Smooth muscle cell (in vitro differentiated cells): ENCODE results near the gene TPO. TPM values are rescaled to one million over a fixed set of nuclear protein-coding genes. Genes with fewer than 3 reads are reported as not detected.

Source experiments
- DNase-seq: peaks from one replicate; lab custom pipeline; 2025; ENCODE audit not compliant: unreplicated experiment; lab: John Stamatoyannopoulos, UW
- H2AFZ ChIP-seq: fragments of 200-600 bp; sonication (generic); 2 replicates; pipeline ENCODE4 v1.6.0; 2016; ENCODE audit warnings: antibody characterized with exemption, low read depth, mild to moderate bottlenecking
- H3F3A ChIP-seq: fragments of 200-600 bp; sonication (generic); 2 replicates; pipeline ENCODE4 v1.6.0; 2017; ENCODE audit warnings: antibody characterized with exemption, low read depth
- H3K27ac ChIP-seq: fragments of 200-600 bp; sonication (generic); 2 replicates; pipeline ENCODE4 v1.5.1; 2016; ENCODE audit warnings: low read depth, mild to moderate bottlenecking
- H3K27me3 ChIP-seq: fragments of 200-600 bp; sonication (generic); 2 replicates; pipeline ENCODE4 v1.6.1; 2016; ENCODE audit warnings: low read depth, mild to moderate bottlenecking
- H3K36me3 ChIP-seq: fragments of 200-600 bp; sonication (generic); 2 replicates; pipeline ENCODE4 v1.5.1; 2016; ENCODE audit warnings: low read depth
- H3K4me1 ChIP-seq: fragments of 200-600 bp; sonication (generic); 2 replicates; pipeline ENCODE4 v1.5.1; 2016; ENCODE audit warnings: low read depth
- H3K4me2 ChIP-seq: fragments of 200-600 bp; sonication (generic); 2 replicates; pipeline ENCODE4 v1.6.0; 2016; ENCODE audit warnings: mild to moderate bottlenecking
- H3K4me3 ChIP-seq: fragments of 200-600 bp; sonication (generic); 2 replicates; pipeline ENCODE4 v1.5.1; 2016; ENCODE audit warnings: mild to moderate bottlenecking
- H3K79me2 ChIP-seq: fragments of 200-600 bp; sonication (generic); 2 replicates; pipeline ENCODE4 v1.6.0; 2016; ENCODE audit warnings: low read depth, mild to moderate bottlenecking
- H3K9ac ChIP-seq: fragments of 200-600 bp; sonication (generic); 2 replicates; pipeline ENCODE4 v1.6.0; 2016; ENCODE audit warnings: low read depth
- H3K9me3 ChIP-seq: fragments of 200-600 bp; sonication (generic); replicated peaks from 2 replicates; pipeline ENCODE4 v1.5.1; 2016; ENCODE audit warnings: low read depth
- H4K20me1 ChIP-seq: fragments of 200-600 bp; sonication (generic); 2 replicates; pipeline ENCODE4 v1.6.0; 2016; ENCODE audit warnings: low read depth
- WGBS: methylation state at CpG from one replicate; pipeline ENCODE4 v1.1.7; 2016; ENCODE audit warnings: low lambda C conversion rate; 5-methylcytosine and 5-hydroxymethylcytosine counted together
- polyA plus RNA-seq: library from polyadenylated mRNA; unstranded; fragments of >200 nt; fragmentation: Nextera tagmentation; extraction: Ambion mirVana; gene quantifications from 2 replicates; pipeline ENCODE4 v1.2.1, GENCODE V29; 2016
- total RNA-seq: library from RNA; depleted of rRNA; stranded (reverse); fragments of >200 nt; gene quantifications from 2 replicates; pipeline ENCODE4 v1.2.3, GENCODE V29; 2014
- TF ChIP-seq, protein P1 (sequence below): fragments of 200-600 bp; sonication (generic); IDR thresholded peaks from 2 replicates; pipeline ENCODE4 v1.5.1; 2017; ENCODE audit warnings: borderline replicate concordance, mild to moderate bottlenecking, antibody characterized with exemption; ENCODE audit not compliant: insufficient read depth, poor library complexity, severe bottlenecking

TPO gene
- total and polyA plus RNA-seq, 2 experiments from 2014 or later, result not detected

GRCh38 chr2:1405124-1405523 is 8.1 kb upstream of the TPO start:
- TF ChIP-seq, protein P1, sequence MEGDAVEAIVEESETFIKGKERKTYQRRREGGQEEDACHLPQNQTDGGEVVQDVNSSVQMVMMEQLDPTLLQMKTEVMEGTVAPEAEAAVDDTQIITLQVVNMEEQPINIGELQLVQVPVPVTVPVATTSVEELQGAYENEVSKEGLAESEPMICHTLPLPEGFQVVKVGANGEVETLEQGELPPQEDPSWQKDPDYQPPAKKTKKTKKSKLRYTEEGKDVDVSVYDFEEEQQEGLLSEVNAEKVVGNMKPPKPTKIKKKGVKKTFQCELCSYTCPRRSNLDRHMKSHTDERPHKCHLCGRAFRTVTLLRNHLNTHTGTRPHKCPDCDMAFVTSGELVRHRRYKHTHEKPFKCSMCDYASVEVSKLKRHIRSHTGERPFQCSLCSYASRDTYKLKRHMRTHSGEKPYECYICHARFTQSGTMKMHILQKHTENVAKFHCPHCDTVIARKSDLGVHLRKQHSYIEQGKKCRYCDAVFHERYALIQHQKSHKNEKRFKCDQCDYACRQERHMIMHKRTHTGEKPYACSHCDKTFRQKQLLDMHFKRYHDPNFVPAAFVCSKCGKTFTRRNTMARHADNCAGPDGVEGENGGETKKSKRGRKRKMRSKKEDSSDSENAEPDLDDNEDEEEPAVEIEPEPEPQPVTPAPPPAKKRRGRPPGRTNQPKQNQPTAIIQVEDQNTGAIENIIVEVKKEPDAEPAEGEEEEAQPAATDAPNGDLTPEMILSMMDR, result no peak
- Histone ChIP-seq H3K9me3 (no peaks in the 10 kb centered on the region), H3K4me1 (no peaks in the 10 kb centered on the region), H4K20me1 (no peaks in the 10 kb centered on the region), H3K9ac (no peak overlapping the region), H3K36me3 (no peaks in the 10 kb centered on the region), H3K4me2 (no peak overlapping the region), H3K27me3 (no peaks in the 10 kb centered on the region), H3F3A (no peaks in the 10 kb centered on the region), H3K4me3 (no peak overlapping the region), H3K27ac (no peak overlapping the region), H2AFZ (no peak overlapping the region), H3K79me2 (no peaks in the 10 kb centered on the region)
- no peak for DNase-seq
- 100% methylated on average over 1 of the region's 1 CpG for WGBS

DNA sequence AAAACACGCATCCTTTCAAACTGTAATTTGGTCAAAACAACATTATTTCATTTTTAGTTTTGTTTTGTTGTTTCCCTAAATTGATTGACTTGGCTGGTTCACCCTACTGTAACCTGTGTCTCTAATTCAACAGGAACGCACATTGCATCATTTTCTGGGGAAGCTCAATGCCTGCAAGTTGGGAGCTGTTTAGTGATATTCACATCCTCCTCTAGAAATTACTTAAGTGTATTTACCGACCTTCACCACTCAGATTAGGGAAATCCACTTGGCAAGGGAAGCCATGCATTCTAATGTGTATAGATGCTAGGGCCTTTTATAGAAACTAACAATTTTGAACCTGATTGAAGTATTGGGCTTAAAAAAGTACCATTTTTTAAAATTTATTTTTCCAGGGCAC is 7.3 kb upstream of the TPO start:
- H3K27me3 ChIP-seq, result no peaks in the 10 kb centered on the region
- H3K79me2 ChIP-seq, result no peaks in the 10 kb centered on the region
- no peak overlapping the region for H3K27ac ChIP-seq
- WGBS, result 81% methylated on average over 3 of the region's 3 CpGs
- H2AFZ ChIP-seq, result no peak overlapping the region
- DNase-seq, result no peak
- H3K36me3 ChIP-seq, result no peaks in the 10 kb centered on the region
- H3K9ac ChIP-seq, result no peak overlapping the region
- H3F3A ChIP-seq, result no peaks in the 10 kb centered on the region
- H3K4me2 ChIP-seq, result no peak overlapping the region
- H4K20me1 ChIP-seq, result no peaks in the 10 kb centered on the region
- H3K4me3 ChIP-seq, result no peak overlapping the region
- TF ChIP-seq, protein P1, result no peak
- no peaks in the 10 kb centered on the region for H3K9me3 ChIP-seq
- H3K4me1 ChIP-seq, result no peaks in the 10 kb centered on the region

DNA sequence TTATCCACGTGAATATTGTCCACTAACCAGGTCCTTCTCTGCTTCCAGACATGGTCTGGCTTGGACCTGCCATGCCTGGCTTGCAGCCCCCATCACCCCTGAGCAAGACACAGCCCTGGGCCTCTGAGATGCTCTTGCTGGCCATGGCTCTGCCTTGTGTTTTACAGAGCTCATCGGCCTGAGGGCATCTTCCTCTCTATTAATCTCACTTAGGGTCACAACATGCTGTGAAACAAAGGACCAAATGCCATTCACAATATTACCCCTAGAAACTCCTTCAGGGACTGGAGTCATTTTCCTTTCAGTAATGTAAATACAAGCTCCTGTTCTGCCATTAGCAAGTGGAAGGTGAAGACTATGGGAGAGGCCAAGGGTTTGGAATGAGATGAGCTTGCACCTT is 6.8 kb upstream of the TPO start:
- Histone ChIP-seq H3F3A (no peaks in the 10 kb centered on the region), H3K36me3 (no peaks in the 10 kb centered on the region), H2AFZ (no peak overlapping the region), H3K4me2 (no peak overlapping the region), H3K27ac (no peak overlapping the region), H3K4me3 (no peak overlapping the region), H3K9me3 (no peaks in the 10 kb centered on the region), H3K27me3 (no peaks in the 10 kb centered on the region), H3K4me1 (no peaks in the 10 kb centered on the region), H3K79me2 (no peaks in the 10 kb centered on the region), H3K9ac (no peak overlapping the region), H4K20me1 (no peaks in the 10 kb centered on the region)
- WGBS, result 84% methylated on average over 2 of the region's 2 CpGs
- DNase-seq, result no peak
- TF ChIP-seq, protein P1, result no peak

GRCh38 chr2:1407950-1408675 is 5.2 kb upstream of the TPO start:
- H3K9me3 ChIP-seq, result no peaks in the 10 kb centered on the region
- WGBS, result 86% methylated on average over 16 of the region's 16 CpGs
- no peak overlapping the region for H2AFZ ChIP-seq
- H3K36me3 ChIP-seq, result no peaks in the 10 kb centered on the region
- no peak overlapping the region for H3K9ac ChIP-seq
- no peaks in the 10 kb centered on the region for H3K27me3 ChIP-seq
- H3F3A ChIP-seq, result no peaks in the 10 kb centered on the region
- H3K4me2 ChIP-seq, result no peak overlapping the region
- no peak overlapping the region for H3K27ac ChIP-seq
- no peaks in the 10 kb centered on the region for H3K4me1 ChIP-seq
- no peaks in the 10 kb centered on the region for H4K20me1 ChIP-seq
- H3K79me2 ChIP-seq, result no peaks in the 10 kb centered on the region
- TF ChIP-seq, protein P1, result no peak
- DNase-seq, result no peak
- H3K4me3 ChIP-seq, result no peak overlapping the region
